K562 (cell line): ENCODE results near the gene DALRD3. TPM values are rescaled to one million over a fixed set of nuclear protein-coding genes. Genes with fewer than 3 reads are reported as not detected.

Source experiments
- ATAC-seq: fragments of 200-7000 bp; cut with Tn5 transposase; 3 replicates; pipeline ENCODE4 v1.9.1; 2020; ENCODE audit warnings: moderate library complexity
- BruUV-seq: library from RNA; stranded (reverse); fragments of 400-500 nt; replicated peaks from 2 replicates; lab custom pipeline; 2021; lab: Mats Ljungman, UMichigan
- CTCF ChIA-PET: fragments of 300-600 bp; formaldehyde crosslinking; extraction: SDS; loops from one replicate; lab custom pipeline; 2021; ENCODE audit warnings: low intra/inter-chr PET ratio; lab: Yijun Ruan, JAX
- POLR2A ChIA-PET: fragments of 300-600, 350-650 bp; sonication (Branson Sonifier 250); formaldehyde crosslinking; extraction: SDS; loops from one replicate; lab custom pipeline; 2021; ENCODE audit warnings: antibody characterized with exemption, inconsistent platforms; lab: Yijun Ruan, JAX
- DNase-seq, 4 experiments: peaks; one replicate each; pipeline versions ENCODE4 v3.0.0 to v3.0.0-alpha.2; 2011 to 2018; ENCODE audit warnings: low spot score in 3 of 4, mixed read lengths in 3 of 4; ENCODE audit errors: extremely low read depth in 1 of 4
- FAIRE-seq: peaks from 2 replicates; lab custom pipeline; 2011; peaks lifted over from hg19 to GRCh38; lab: Jason Lieb, UNC
- H2AFZ ChIP-seq: 2 replicates; pipeline ENCODE4 v1.6.0; 2011; ENCODE audit warnings: low read depth, low read length, control low read depth, inconsistent platforms
- H3K27ac ChIP-seq: fragments of 200-600 bp; 3 replicates; pipeline ENCODE4 v1.8.0; 2011; ENCODE audit warnings: low read depth, mild to moderate bottlenecking, control low read depth, inconsistent platforms, low read length, moderate library complexity, mixed read lengths; ENCODE audit errors: extremely low read depth
- H3K27me3 ChIP-seq, 2 experiments: fragments of 300-600 bp in 1 of 2; 2 replicates in 1 of 2; 3 replicates in 1 of 2; pipeline versions ENCODE4 v1.6.0 to v1.8.0; 2011; ENCODE audit warnings: inconsistent platforms in 2 of 2, low read length in 2 of 2, mild to moderate bottlenecking in 1 of 2, mixed read lengths in 1 of 2, moderate library complexity in 1 of 2; ENCODE audit not compliant: control insufficient read depth in 2 of 2, insufficient read depth in 2 of 2
- H3K36me3 ChIP-seq: fragments of 300-600 bp; 3 replicates; pipeline ENCODE4 v1.8.0; 2011; ENCODE audit warnings: mild to moderate bottlenecking, low read length, inconsistent platforms; ENCODE audit not compliant: control insufficient read depth, insufficient read depth
- H3K4me1 ChIP-seq, 2 experiments: fragments of 200-600 bp in 1 of 2; replicated peaks in 1 of 2; 2 replicates in 1 of 2; 3 replicates in 1 of 2; pipeline versions ENCODE4 v1.5.1 to v1.8.0; 2011; ENCODE audit warnings: inconsistent platforms in 2 of 2, low read length in 2 of 2, mild to moderate bottlenecking in 1 of 2, mixed read lengths in 1 of 2, moderate library complexity in 1 of 2; ENCODE audit not compliant: control insufficient read depth in 2 of 2, insufficient read depth in 2 of 2
- H3K4me2 ChIP-seq: 2 replicates; pipeline ENCODE4 v1.6.1; 2011; ENCODE audit warnings: low read length, control low read depth, inconsistent platforms, mixed read lengths; ENCODE audit not compliant: insufficient read depth
- H3K4me3 ChIP-seq: fragments of 200-600 bp; sonication (generic), shearing (Covaris generic); 2 replicates; pipeline ENCODE4 v1.5.1; 2016; ENCODE audit warnings: control low read depth, inconsistent platforms
- H3K79me2 ChIP-seq: fragments of 200-600 bp; 3 replicates; pipeline ENCODE4 v1.8.0; 2011; ENCODE audit warnings: low read length, inconsistent platforms; ENCODE audit not compliant: control insufficient read depth, insufficient read depth
- H3K9ac ChIP-seq, 2 experiments: 2 replicates each; pipeline versions ENCODE4 v1.6.0 to v1.6.1; 2011; ENCODE audit warnings: low read depth in 2 of 2, low read length in 2 of 2, control low read depth in 1 of 2, inconsistent platforms in 1 of 2, mild to moderate bottlenecking in 1 of 2, mixed read lengths in 1 of 2; ENCODE audit not compliant: insufficient read depth in 1 of 2
- H3K9me1 ChIP-seq: one replicate; pipeline ENCODE4 v1.6.0; 2011; ENCODE audit warnings: inconsistent platforms, mild to moderate bottlenecking, low read length, moderate library complexity; ENCODE audit not compliant: control insufficient read depth, insufficient read depth
- H3K9me3 ChIP-seq: replicated peaks from 2 replicates; pipeline ENCODE4 v1.5.1; 2011; ENCODE audit warnings: low read depth, low read length, inconsistent platforms; ENCODE audit not compliant: control insufficient read depth, insufficient read depth
- H4K20me1 ChIP-seq: replicated peaks from 2 replicates; pipeline ENCODE4 v1.6.1; 2011; ENCODE audit warnings: low read length, inconsistent platforms, mixed read lengths; ENCODE audit not compliant: control insufficient read depth, insufficient read depth
- CHD7 ChIP-seq: fragments of 200-600 bp; sonication (generic); IDR thresholded peaks from one replicate; pipeline ENCODE4 v1.6.1; 2012; ENCODE audit warnings: mild to moderate bottlenecking, low read depth, low read length, inconsistent platforms
- DIDO1 ChIP-seq: fragments of 450-650 bp; IDR thresholded peaks from 2 replicates; pipeline ENCODE4 v1.6.1; 2016; ENCODE audit warnings: low read depth, missing biosample characterization, missing genetic modification characterization
- HEY1 ChIP-seq: fragments of 250-450 bp; sonication (Bioruptor Pico); IDR thresholded peaks from 2 replicates; pipeline ENCODE4 v1.5.0; 2020; ENCODE audit warnings: mild to moderate bottlenecking, moderate library complexity, borderline replicate concordance
- PYGO2 ChIP-seq: fragments of 450-650 bp; IDR thresholded peaks from 2 replicates; pipeline ENCODE4 v1.6.1; 2016; ENCODE audit warnings: mild to moderate bottlenecking, missing genetic modification characterization, moderate library complexity, missing compliant biosample characterization
- SMARCA5 ChIP-seq: fragments of 450-650 bp; IDR thresholded peaks from 2 replicates; pipeline ENCODE4 v1.6.1; 2016
- SRSF3 ChIP-seq: fragments of 200-400 bp; formaldehyde crosslinking; IDR thresholded peaks from 2 replicates; pipeline ENCODE4 v1.6.1; 2016; ENCODE audit warnings: mild to moderate bottlenecking, low read length, moderate library complexity; ENCODE audit not compliant: insufficient read depth
- TAF7 ChIP-seq: fragments of 450-650 bp; IDR thresholded peaks from 2 replicates; pipeline ENCODE4 v1.6.1; 2016; ENCODE audit warnings: missing genetic modification characterization, missing compliant biosample characterization
- TRIM28 ChIP-seq: fragments of 450-650 bp; IDR thresholded peaks from 2 replicates; pipeline ENCODE4 v1.6.1; 2017
- ZNF197 ChIP-seq: fragments of 200-800 bp; sonication (Bioruptor generic); IDR thresholded peaks from 2 replicates; pipeline ENCODE4 v1.6.1; 2016; ENCODE audit warnings: low read depth, missing genetic modification characterization, missing compliant biosample characterization
- ZNF324 ChIP-seq: fragments of 250-450 bp; sonication (Bioruptor Pico); IDR thresholded peaks from 2 replicates; pipeline ENCODE4 v1.4.0; 2020; ENCODE audit warnings: mild to moderate bottlenecking
- WGBS: fragments of 100-300 bp; shearing (Covaris generic); methylation state at CpG from one replicate; pipeline ENCODE4 v1.1.6; 2016; ENCODE audit warnings: low coverage, mixed read lengths; ENCODE audit not compliant: insufficient coverage; ENCODE audit errors: missing lambda C conversion rate; 5-methylcytosine and 5-hydroxymethylcytosine counted together
- in situ Hi-C: fragments of 300-500 bp; cut with MboI; formaldehyde crosslinking; loops from 4 replicates; pipeline ENCODE4 v1.15.0; 2018; ENCODE audit warnings: inconsistent platforms, mixed read lengths
- intact Hi-C: fragments of 100-400 bp; cut with micrococcal nuclease; formaldehyde crosslinking; loops from 2 replicates; pipeline ENCODE4 v1.14.2; 2022
- polyA plus RNA-seq, 8 experiments: library from polyadenylated mRNA; depleted of rRNA in 4 of 8; stranded (reverse) in 5 of 8; unstranded in 3 of 8; fragments of >200 nt; fragmentation: Nextera tagmentation in 2 of 8; fragmentation: Illumina TruSeq in 1 of 8; extraction: Ambion mirVana in 2 of 8; extraction: Trizol in 1 of 8; gene quantifications; 2 replicates each; pipeline versions ENCODE4 v1.2.1 to v1.2.3, GENCODE V29; 2011 to 2014; ENCODE audit warnings: inconsistent platforms in 1 of 8, missing spikeins in 1 of 8
- total RNA-seq, 7 experiments: library from RNA; depleted of rRNA in 6 of 7; stranded (reverse); fragments of >200 nt in 6 of 7; fragmentation: Illumina TruSeq in 2 of 7; extraction: Trizol in 2 of 7; gene quantifications; 2 replicates each; pipeline versions ENCODE4 v1.2.1 to v1.2.3, GENCODE V29; 2011 to 2021; ENCODE audit warnings: low replicate concordance in 1 of 7

DALRD3 gene
- total and polyA plus RNA-seq, 9 of the 15 experiments (the other 6 are each of a cell fraction or from before 2014, with no cell fraction given): 6.6 to 31.3 (median 14.4) TPM

- no peaks in the 10 kb centered on the region for H3K9me3 ChIP-seq
- no peak overlapping the region for H3K27ac ChIP-seq
- BruUV-seq: no TSS peak
- intact Hi-C loops: no loop called here
- DNase-seq: no peak
- peaks cover 59% of the 10 kb centered on the region; the same call in 2 of the 3 replicates for H3K36me3 ChIP-seq
- H4K20me1 ChIP-seq: peaks cover 25% of the 10 kb centered on the region
- 92% methylated on average over 16 of the region's 19 CpGs for WGBS
- no peak for FAIRE-seq
- TF ChIP-seq DIDO1 (tag) (no peak), PYGO2 (no peak), CHD7 (no peak), ZNF197 (CRISPR knock-in tag) (no peak), HEY1 (CRISPR knock-in tag) (no peak), ZNF324 (CRISPR knock-in tag) (no peak), SRSF3 (no peak), SMARCA5 (no peak), TRIM28 (no peak), TAF7 (tag) (no peak)
- ChIA-PET CTCF (interaction anchor here (0.5 kb wide), 1 partner anchor 658 kb away, joined by 7 read pairs; no protein-coding TSS in a partner anchor), POLR2A (interaction anchor here (0.7 to 1.1 kb wide), 2 partner anchors 9 to 16 kb away, joined by 4 to 7 read pairs; partner anchors contain the start of genes IMPDH2 and NDUFAF3)
- H3K4me2 ChIP-seq: no peak overlapping the region
- no peak overlapping the region for H3K4me3 ChIP-seq
- in situ Hi-C loops: no loop called here
- H3K4me1 ChIP-seq: peaks cover 11 to 35% of the 10 kb centered on the region in 2 experiments; a peak in 4 of 5 replicates
- H3K9ac ChIP-seq: peak overlapping the region in 1 of 2 experiments; percentile 28; a peak in 1 of 4 replicates
- H2AFZ ChIP-seq: no peak overlapping the region
- H3K27me3 ChIP-seq: no peaks in the 10 kb centered on the region
- peaks cover 8% of the 10 kb centered on the region for H3K9me1 ChIP-seq
- no peak for ATAC-seq
- H3K79me2 ChIP-seq: peaks cover 50% of the 10 kb centered on the region
These were observed 5.2 kb downstream of the DALRD3 start for GRCh38 chr3:49013113-49013737.
